Smooth muscle cell (in vitro differentiated cells): ENCODE measurements around the gene CROCC. TPM values are rescaled to one million over a fixed set of nuclear protein-coding genes. Genes with fewer than 3 reads are reported as not detected.
"Not testable (repeated sequence)": the region's sequence is repeated elsewhere in the genome, so short reads cannot be mapped to it uniquely, and the experiment has no call there.

Experiments
- DNase-seq: peaks from one replicate; lab custom pipeline; 2025; ENCODE audit not compliant: unreplicated experiment; lab: John Stamatoyannopoulos, UW
- H2AFZ ChIP-seq: fragments of 200-600 bp; sonication (generic); 2 replicates; pipeline ENCODE4 v1.6.0; 2016; ENCODE audit warnings: antibody characterized with exemption, low read depth, mild to moderate bottlenecking
- H3F3A ChIP-seq: fragments of 200-600 bp; sonication (generic); 2 replicates; pipeline ENCODE4 v1.6.0; 2017; ENCODE audit warnings: antibody characterized with exemption, low read depth
- H3K27ac ChIP-seq: fragments of 200-600 bp; sonication (generic); 2 replicates; pipeline ENCODE4 v1.5.1; 2016; ENCODE audit warnings: low read depth, mild to moderate bottlenecking
- H3K27me3 ChIP-seq: fragments of 200-600 bp; sonication (generic); 2 replicates; pipeline ENCODE4 v1.6.1; 2016; ENCODE audit warnings: low read depth, mild to moderate bottlenecking
- H3K36me3 ChIP-seq: fragments of 200-600 bp; sonication (generic); 2 replicates; pipeline ENCODE4 v1.5.1; 2016; ENCODE audit warnings: low read depth
- H3K4me1 ChIP-seq: fragments of 200-600 bp; sonication (generic); 2 replicates; pipeline ENCODE4 v1.5.1; 2016; ENCODE audit warnings: low read depth
- H3K4me2 ChIP-seq: fragments of 200-600 bp; sonication (generic); 2 replicates; pipeline ENCODE4 v1.6.0; 2016; ENCODE audit warnings: mild to moderate bottlenecking
- H3K4me3 ChIP-seq: fragments of 200-600 bp; sonication (generic); 2 replicates; pipeline ENCODE4 v1.5.1; 2016; ENCODE audit warnings: mild to moderate bottlenecking
- H3K79me2 ChIP-seq: fragments of 200-600 bp; sonication (generic); 2 replicates; pipeline ENCODE4 v1.6.0; 2016; ENCODE audit warnings: low read depth, mild to moderate bottlenecking
- H3K9ac ChIP-seq: fragments of 200-600 bp; sonication (generic); 2 replicates; pipeline ENCODE4 v1.6.0; 2016; ENCODE audit warnings: low read depth
- H3K9me3 ChIP-seq: fragments of 200-600 bp; sonication (generic); replicated peaks from 2 replicates; pipeline ENCODE4 v1.5.1; 2016; ENCODE audit warnings: low read depth
- H4K20me1 ChIP-seq: fragments of 200-600 bp; sonication (generic); 2 replicates; pipeline ENCODE4 v1.6.0; 2016; ENCODE audit warnings: low read depth
- WGBS: methylation state at CpG from one replicate; pipeline ENCODE4 v1.1.7; 2016; ENCODE audit warnings: low lambda C conversion rate; 5-methylcytosine and 5-hydroxymethylcytosine counted together
- polyA plus RNA-seq: library from polyadenylated mRNA; unstranded; fragments of >200 nt; fragmentation: Nextera tagmentation; extraction: Ambion mirVana; gene quantifications from 2 replicates; pipeline ENCODE4 v1.2.1, GENCODE V29; 2016
- total RNA-seq: library from RNA; depleted of rRNA; stranded (reverse); fragments of >200 nt; gene quantifications from 2 replicates; pipeline ENCODE4 v1.2.3, GENCODE V29; 2014
- TF ChIP-seq, protein P1 (sequence below): fragments of 200-600 bp; sonication (generic); IDR thresholded peaks from 2 replicates; pipeline ENCODE4 v1.5.1; 2017; ENCODE audit warnings: borderline replicate concordance, mild to moderate bottlenecking, antibody characterized with exemption; ENCODE audit not compliant: insufficient read depth, poor library complexity, severe bottlenecking

CROCC gene
- total and polyA plus RNA-seq, 2 experiments from 2014 or later: 19.7 to 24.0 TPM

GRCh38 chr1:16906873-16907272 lies 14.9 kb upstream of the CROCC start:
- no peak overlapping the region for H3K9ac ChIP-seq
- H3K36me3 ChIP-seq: no peaks in the 10 kb centered on the region
- H3K4me1 ChIP-seq: peaks cover 17% of the 10 kb centered on the region
- no peaks in the 10 kb centered on the region for H3K9me3 ChIP-seq
- H3K27me3 ChIP-seq: no peaks in the 10 kb centered on the region
- no peaks in the 10 kb centered on the region for H4K20me1 ChIP-seq
- no peak overlapping the region for H3K27ac ChIP-seq
- TF ChIP-seq, protein P1, sequence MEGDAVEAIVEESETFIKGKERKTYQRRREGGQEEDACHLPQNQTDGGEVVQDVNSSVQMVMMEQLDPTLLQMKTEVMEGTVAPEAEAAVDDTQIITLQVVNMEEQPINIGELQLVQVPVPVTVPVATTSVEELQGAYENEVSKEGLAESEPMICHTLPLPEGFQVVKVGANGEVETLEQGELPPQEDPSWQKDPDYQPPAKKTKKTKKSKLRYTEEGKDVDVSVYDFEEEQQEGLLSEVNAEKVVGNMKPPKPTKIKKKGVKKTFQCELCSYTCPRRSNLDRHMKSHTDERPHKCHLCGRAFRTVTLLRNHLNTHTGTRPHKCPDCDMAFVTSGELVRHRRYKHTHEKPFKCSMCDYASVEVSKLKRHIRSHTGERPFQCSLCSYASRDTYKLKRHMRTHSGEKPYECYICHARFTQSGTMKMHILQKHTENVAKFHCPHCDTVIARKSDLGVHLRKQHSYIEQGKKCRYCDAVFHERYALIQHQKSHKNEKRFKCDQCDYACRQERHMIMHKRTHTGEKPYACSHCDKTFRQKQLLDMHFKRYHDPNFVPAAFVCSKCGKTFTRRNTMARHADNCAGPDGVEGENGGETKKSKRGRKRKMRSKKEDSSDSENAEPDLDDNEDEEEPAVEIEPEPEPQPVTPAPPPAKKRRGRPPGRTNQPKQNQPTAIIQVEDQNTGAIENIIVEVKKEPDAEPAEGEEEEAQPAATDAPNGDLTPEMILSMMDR: no peak
- WGBS: 98% methylated on average over 4 of the region's 4 CpGs
- H3K4me2 ChIP-seq: no peak overlapping the region
- H2AFZ ChIP-seq: no peak overlapping the region
- no peak for DNase-seq
- H3K79me2 ChIP-seq: no peaks in the 10 kb centered on the region
- H3K4me3 ChIP-seq: no peak overlapping the region
- H3F3A ChIP-seq: peaks cover 25% of the 10 kb centered on the region

DNA sequence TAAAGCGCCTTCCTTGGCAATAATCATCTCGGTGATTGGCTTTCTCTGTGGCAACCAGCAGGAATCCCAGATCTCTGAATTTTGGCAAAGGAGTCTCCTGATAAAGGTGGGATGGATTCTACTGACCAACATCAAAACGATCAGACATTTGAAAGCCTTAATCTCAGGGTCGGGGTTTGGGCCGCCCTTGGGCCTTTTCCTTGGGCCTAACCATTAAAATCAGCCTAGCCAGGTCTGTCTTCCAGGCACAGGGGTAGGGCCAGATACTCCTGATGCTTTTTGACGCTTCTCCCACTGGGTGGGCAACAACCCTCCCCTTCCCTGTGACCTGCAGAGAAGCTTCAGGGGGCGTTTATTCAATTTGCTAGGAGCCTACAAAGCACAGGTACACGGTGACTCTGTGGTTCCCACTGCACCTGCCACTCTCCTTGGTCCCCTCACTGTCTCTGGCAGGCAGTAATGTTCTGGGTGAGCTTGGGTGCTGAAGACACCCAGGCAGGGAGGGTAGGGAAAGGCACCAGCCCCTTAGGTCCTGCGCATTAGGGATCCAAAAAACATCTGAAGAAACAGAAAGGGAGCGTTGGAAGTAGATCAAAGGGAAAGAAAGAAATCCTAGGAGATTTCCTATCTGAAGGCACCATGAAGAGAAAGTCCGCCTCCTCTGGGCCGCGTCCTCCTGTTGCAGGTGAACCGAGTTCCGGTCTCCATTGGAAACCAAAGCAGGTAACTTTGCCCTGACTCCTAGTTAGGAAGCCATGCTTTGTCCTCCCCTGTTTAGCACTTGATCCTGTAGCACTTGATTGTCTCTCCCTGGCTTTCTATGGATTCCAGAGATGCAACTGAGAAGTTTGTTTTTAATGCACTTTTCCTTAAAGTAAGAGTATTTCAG lies 13.6 kb upstream of the CROCC start:
- TF ChIP-seq, protein P1: no peak
- Histone ChIP-seq H2AFZ (no peak overlapping the region), H3K4me3 (no peak overlapping the region), H3K36me3 (no peaks in the 10 kb centered on the region), H3K27ac (no peak overlapping the region), H3K9ac (no peak overlapping the region), H3K4me1 (peaks cover 11% of the 10 kb centered on the region), H3K79me2 (no peaks in the 10 kb centered on the region), H3K4me2 (no peak overlapping the region), H3F3A (peaks cover 16% of the 10 kb centered on the region), H4K20me1 (no peaks in the 10 kb centered on the region), H3K27me3 (no peaks in the 10 kb centered on the region), H3K9me3 (no peaks in the 10 kb centered on the region)
- 88% methylated on average over 15 of the region's 15 CpGs for WGBS
- no peak for DNase-seq

DNA sequence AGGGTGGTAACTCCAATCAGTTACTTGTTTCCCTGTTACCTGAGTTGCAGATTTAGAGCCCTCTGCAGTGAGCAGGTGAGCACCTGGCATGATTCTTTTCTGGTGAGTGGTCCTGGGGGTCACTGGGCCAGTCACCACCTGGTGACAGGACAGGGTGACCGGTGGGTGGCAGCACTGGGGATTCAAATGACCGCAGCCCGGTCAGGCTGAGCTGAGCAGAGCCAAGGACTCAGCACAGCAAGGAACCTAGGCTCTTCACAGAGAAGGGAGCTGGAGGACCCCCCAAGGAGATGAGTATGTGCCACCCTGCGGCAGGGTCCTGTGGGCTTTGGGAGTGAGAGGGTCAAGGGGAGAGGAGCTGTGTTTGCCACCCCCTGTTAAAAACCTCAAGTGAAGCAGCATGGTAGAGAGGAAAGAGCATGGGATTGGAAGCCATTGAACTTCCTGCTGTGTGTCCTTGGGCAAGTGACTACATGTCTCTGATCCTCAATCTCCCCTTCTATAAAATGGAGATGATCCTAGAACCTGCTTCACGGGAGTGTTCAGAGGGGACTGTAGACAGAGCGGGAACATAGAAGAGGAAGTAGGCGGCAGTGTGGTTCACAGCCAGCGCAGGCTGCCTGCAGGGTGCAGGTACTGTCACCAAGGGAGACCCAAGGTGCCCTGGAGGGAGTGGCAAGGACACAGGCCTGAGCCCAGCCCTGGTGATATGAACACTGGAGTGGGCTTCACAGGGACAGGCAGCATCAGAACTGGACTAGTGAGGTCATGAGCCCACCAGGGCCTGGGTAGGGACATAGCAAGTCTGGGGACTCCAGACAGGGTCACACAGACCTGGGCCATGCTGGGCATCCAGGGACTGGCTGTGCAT lies 9.6 kb upstream of the CROCC start:
- H3F3A ChIP-seq, H3K36me3 ChIP-seq, H3K9ac ChIP-seq, H3K4me1 ChIP-seq, H3K9me3 ChIP-seq, H3K27ac ChIP-seq, H4K20me1 ChIP-seq, H3K79me2 ChIP-seq, H3K27me3 ChIP-seq, H3K4me2 ChIP-seq, DNase-seq, H2AFZ ChIP-seq, H3K4me3 ChIP-seq: not testable (repeated sequence)
- 93% methylated on average over 8 of the region's 8 CpGs for WGBS

- not testable (repeated sequence) for H3K4me1 ChIP-seq, H3K4me2 ChIP-seq, H3K4me3 ChIP-seq, H3K36me3 ChIP-seq, H3K27me3 ChIP-seq, H3K27ac ChIP-seq, H3K9me3 ChIP-seq, H2AFZ ChIP-seq, H4K20me1 ChIP-seq, DNase-seq, H3K79me2 ChIP-seq, H3K9ac ChIP-seq, H3F3A ChIP-seq
- 89% methylated on average over 8 of the region's 8 CpGs for WGBS
These were observed 9.0 kb upstream of the CROCC start for GRCh38 chr1:16912742-16913141.
